Keratinocyte (primary cell): ENCODE measurements around the gene GRIK4. TPM values are rescaled to one million over a fixed set of nuclear protein-coding genes. Genes with fewer than 3 reads are reported as not detected.

Experiments
- DNase-seq: peaks from one replicate; pipeline ENCODE4 v3.0.0-alpha.2; 2011; ENCODE audit warnings: low read depth, missing footprints, low spot score
- FAIRE-seq: peaks from 2 replicates; lab custom pipeline; 2011; peaks lifted over from hg19 to GRCh38; lab: Jason Lieb, UNC
- H2AFZ ChIP-seq: 2 replicates; pipeline ENCODE4 v1.6.0; 2012; ENCODE audit warnings: low read length, control low read depth, inconsistent platforms; ENCODE audit not compliant: control insufficient read depth
- H3K27ac ChIP-seq: 2 replicates; pipeline ENCODE4 v1.5.1; 2011; ENCODE audit warnings: low read length; ENCODE audit not compliant: control insufficient read depth, insufficient read depth
- H3K27me3 ChIP-seq: 3 replicates; pipeline ENCODE4 v1.6.0; 2011; ENCODE audit warnings: low read length; ENCODE audit not compliant: control insufficient read depth, insufficient read depth; ENCODE audit errors: extremely low read depth
- H3K36me3 ChIP-seq, 2 experiments: 2 replicates in 1 of 2; 3 replicates in 1 of 2; pipeline ENCODE4 v1.5.1; 2011; ENCODE audit warnings: low read length in 2 of 2, mild to moderate bottlenecking in 1 of 2; ENCODE audit not compliant: control insufficient read depth in 2 of 2, insufficient read depth in 2 of 2; ENCODE audit errors: extremely low read depth in 1 of 2
- H3K4me1 ChIP-seq: 3 replicates; pipeline ENCODE4 v1.5.1; 2011; ENCODE audit warnings: low read length; ENCODE audit not compliant: control insufficient read depth, insufficient read depth; ENCODE audit errors: extremely low read depth
- H3K4me2 ChIP-seq: 3 replicates; pipeline ENCODE4 v1.6.0; 2011; ENCODE audit warnings: low read depth, low read length; ENCODE audit not compliant: control insufficient read depth, insufficient read depth; ENCODE audit errors: extremely low read depth
- H3K4me3 ChIP-seq, 3 experiments: fragments of 200-600 bp in 1 of 3; sonication (generic) in 1 of 3; 2 replicates in 2 of 3; 3 replicates in 1 of 3; pipeline ENCODE4 v1.5.1; 2011 to 2016; ENCODE audit warnings: low read length in 3 of 3, mild to moderate bottlenecking in 3 of 3, control low read depth in 2 of 3, inconsistent platforms in 1 of 3, low read depth in 1 of 3, mixed read lengths in 1 of 3, mixed run types in 1 of 3, moderate library complexity in 1 of 3; ENCODE audit not compliant: control insufficient read depth in 2 of 3, insufficient read depth in 2 of 3; ENCODE audit errors: extremely low read depth in 1 of 3
- H3K79me2 ChIP-seq: 2 replicates; pipeline ENCODE4 v1.6.0; 2012; ENCODE audit warnings: low read length; ENCODE audit not compliant: control insufficient read depth, insufficient read depth
- H3K9ac ChIP-seq: 3 replicates; pipeline ENCODE4 v1.6.0; 2011; ENCODE audit warnings: low read length; ENCODE audit not compliant: control insufficient read depth, insufficient read depth; ENCODE audit errors: extremely low read depth
- H3K9me1 ChIP-seq: 3 replicates; pipeline ENCODE4 v1.6.0; 2011; ENCODE audit warnings: low read length; ENCODE audit not compliant: control insufficient read depth, insufficient read depth; ENCODE audit errors: extremely low read depth
- H3K9me3 ChIP-seq: 2 replicates; pipeline ENCODE4 v1.5.1; 2012; ENCODE audit warnings: low read depth, low read length; ENCODE audit not compliant: control insufficient read depth
- H4K20me1 ChIP-seq: 3 replicates; pipeline ENCODE4 v1.6.0; 2011; ENCODE audit warnings: low read length; ENCODE audit not compliant: control insufficient read depth, insufficient read depth; ENCODE audit errors: extremely low read depth
- CTCF ChIP-seq, 3 experiments: IDR thresholded peaks in 1 of 3; conservative IDR thresholded peaks in 1 of 3; optimal IDR thresholded peaks in 1 of 3; 2 replicates in 2 of 3; 3 replicates in 1 of 3; pipeline versions ENCODE3 to v1.5.1; 2011; ENCODE audit warnings: low read length in 3 of 3, mild to moderate bottlenecking in 3 of 3, moderate library complexity in 2 of 3, control low read depth in 1 of 3, inconsistent platforms in 1 of 3; ENCODE audit not compliant: insufficient read depth in 2 of 3; ENCODE audit errors: extremely low read depth in 1 of 3
- EZH2 ChIP-seq: IDR thresholded peaks from one replicate; pipeline ENCODE4 v1.6.1; 2012; ENCODE audit warnings: inconsistent platforms, mild to moderate bottlenecking, low read length, moderate library complexity
- dilution Hi-C: fragments of 300-500 bp; cut with MboI; formaldehyde crosslinking; loops from one replicate; pipeline ENCODE4 v1.7.0; 2020; ENCODE audit warnings: low sequenced_read_pairs; ENCODE audit not compliant: extremely low pct_ligation_motif_present
- polyA plus RNA-seq, 5 experiments: library from polyadenylated mRNA; depleted of rRNA in 3 of 5; stranded (reverse) in 3 of 5; stranded (forward) in 1 of 5; unstranded in 1 of 5; fragments of >200 nt; gene quantifications; 1 replicate in 1 of 5; 2 replicates in 3 of 5; 3 replicates in 1 of 5; pipeline versions ENCODE4 v1.2.1 to v1.2.3, GENCODE V29; 2011 to 2012; ENCODE audit warnings: missing spikeins in 2 of 5, low read depth in 1 of 5, low replicate concordance in 1 of 5

GRIK4 gene
- polyA plus RNA-seq, 1 donor (not counting 4 experiments of a cell fraction or from before 2014, with no cell fraction given) = not detected

- dilution Hi-C loops = loop anchor here (25.0 kb wide), 1 partner anchor 427 kb away; no protein-coding TSS in a partner anchor
- H3K27me3 ChIP-seq = peaks cover 46% of the 10 kb centered on the region
- H3K9me1 ChIP-seq = no peaks in the 10 kb centered on the region
- no peak overlapping the region for H3K9ac ChIP-seq
- H3K4me1 ChIP-seq = no peaks in the 10 kb centered on the region
- no peak overlapping the region for H3K4me2 ChIP-seq
- H3K4me3 ChIP-seq = no peak overlapping the region
- H4K20me1 ChIP-seq = no peaks in the 10 kb centered on the region
- H3K79me2 ChIP-seq = no peaks in the 10 kb centered on the region
- DNase-seq (no peak), FAIRE-seq (no peak)
- no peaks in the 10 kb centered on the region for H3K36me3 ChIP-seq
- TF ChIP-seq EZH2 (no peak), CTCF (optimal IDR thresholded peaks at IDR 0.05 in 1 of 3, IDR thresholded peaks at IDR 0.05 in 1 of 3, conservative IDR thresholded peaks at IDR 0.05 in 1 of 3; ENCODE audit: extremely low read depth in 1 of 3, insufficient read depth in 2 of 3, low read length in 3 of 3) (no peak)
- H3K27ac ChIP-seq = no peak overlapping the region
- H2AFZ ChIP-seq = no peak overlapping the region
- H3K9me3 ChIP-seq = no peaks in the 10 kb centered on the region
Observed at GRCh38 chr11:120510406-120511115, 987 bp upstream of the GRIK4 start.

- Histone ChIP-seq H4K20me1 (no peaks in the 10 kb centered on the region), H3K4me3 (no peak overlapping the region), H3K36me3 (no peaks in the 10 kb centered on the region), H2AFZ (no peak overlapping the region), H3K9me1 (no peaks in the 10 kb centered on the region), H3K4me2 (no peak overlapping the region), H3K9ac (no peak overlapping the region), H3K27me3 (peaks cover 48% of the 10 kb centered on the region), H3K79me2 (no peaks in the 10 kb centered on the region), H3K9me3 (no peaks in the 10 kb centered on the region), H3K4me1 (no peaks in the 10 kb centered on the region), H3K27ac (no peak overlapping the region)
- dilution Hi-C loops = loop anchor here (25.0 kb wide), 1 partner anchor 425 kb away; no protein-coding TSS in a partner anchor
- DNase-seq (no peak), FAIRE-seq (no peak)
- TF ChIP-seq CTCF (optimal IDR thresholded peaks at IDR 0.05 in 1 of 3, IDR thresholded peaks at IDR 0.05 in 1 of 3, conservative IDR thresholded peaks at IDR 0.05 in 1 of 3; ENCODE audit: extremely low read depth in 1 of 3, insufficient read depth in 2 of 3, low read length in 3 of 3) (no peak), EZH2 (peak; percentile 57)
Observed at GRCh38 chr11:120511820-120512738, 531 bp downstream of the GRIK4 start.
